Hepatocyte (in vitro differentiated cells): Measurements from ENCODE around the gene FOXK1.

ENCODE experiments used
- CTCF ChIP-seq: fragments of 200-600 bp; sonication (generic); IDR thresholded peaks from 2 replicates; pipeline ENCODE4 v1.5.1; 2016; ENCODE audit warnings: antibody characterized with exemption, mild to moderate bottlenecking; ENCODE audit not compliant: poor library complexity
- EZH2 ChIP-seq: fragments of 200-600 bp; sonication (generic); IDR thresholded peaks from 2 replicates; pipeline ENCODE4 v1.6.1; 2016; ENCODE audit warnings: antibody characterized with exemption, mild to moderate bottlenecking, borderline replicate concordance

GRCh38 chr7:4642468-4643203 is 39.5 kb upstream of the FOXK1 start:
- no peak for TF ChIP-seq EZH2
- no peak for TF ChIP-seq CTCF
